Activated CD8-positive, alpha-beta memory T cell treated with anti-CD3 and anti-CD28 coated beads for 4 hours (primary cell): ENCODE results near the gene RNF152.

Experiments used
- DNase-seq, 2 donors: peaks; one replicate each; pipeline ENCODE4 v3.0.0-alpha.2; 2020; ENCODE audit warnings: low read depth in 2 of 2

RNF152 gene

DNA sequence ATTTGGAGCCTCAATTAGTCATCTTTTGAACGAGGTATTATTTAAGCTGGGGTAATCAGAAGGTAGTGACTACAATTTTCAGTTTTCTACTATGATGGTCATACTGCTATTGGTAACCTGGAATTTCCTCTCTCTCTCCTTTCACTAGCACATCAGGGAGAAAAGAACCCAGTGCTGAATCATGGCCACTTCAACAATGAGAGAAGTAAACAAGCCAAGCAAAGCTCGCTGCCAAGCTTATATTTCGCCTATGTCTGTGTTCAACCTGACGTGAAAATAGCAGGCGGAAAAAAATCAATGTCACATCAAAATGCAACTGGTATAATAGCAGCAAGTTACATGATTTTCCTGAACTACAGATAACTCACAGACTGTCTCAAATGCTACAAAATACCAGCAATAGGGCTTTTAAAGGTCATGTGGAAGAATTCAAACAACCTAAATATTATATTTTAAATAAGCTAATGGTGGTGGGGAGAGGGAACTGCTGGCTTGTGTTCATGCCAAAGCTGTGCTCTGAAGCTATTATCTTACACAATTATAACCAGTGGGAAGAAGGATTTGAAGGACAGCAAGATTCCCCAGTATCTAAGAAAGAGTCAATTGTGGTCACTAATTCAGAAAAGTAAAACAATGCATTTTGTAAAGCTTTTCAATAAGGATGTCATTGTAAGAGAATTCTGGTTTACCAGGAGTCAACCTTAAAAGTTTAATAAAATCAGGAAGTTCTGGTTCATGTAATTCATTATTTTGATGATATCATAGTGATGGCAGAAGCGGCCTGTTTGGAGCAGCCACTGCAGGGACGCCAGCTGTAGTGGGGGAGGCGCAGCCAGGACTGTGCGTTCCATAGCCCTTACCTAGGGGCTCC is 38.0 kb downstream of the RNF152 start:
- DNase-seq, result no peak

DNA sequence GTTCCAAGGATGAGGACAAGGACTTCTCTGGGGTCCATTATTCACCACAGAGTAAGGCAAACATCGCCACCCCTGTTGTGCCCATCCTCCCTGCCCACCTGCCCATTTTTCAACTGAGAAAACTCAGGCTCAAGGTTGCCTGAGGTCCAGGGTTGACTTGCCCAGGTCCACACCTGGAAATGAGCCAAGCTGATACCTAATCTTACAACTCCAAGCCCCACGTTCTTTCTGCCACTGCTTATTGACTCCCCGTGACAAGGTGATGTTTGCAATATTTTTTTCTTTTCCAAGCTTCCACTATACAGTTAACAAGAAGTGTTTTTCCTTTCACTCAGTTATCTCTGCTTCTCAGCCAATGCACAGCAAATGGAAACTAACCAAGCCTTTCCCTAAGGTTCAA is 39.0 kb downstream of the RNF152 start:
- no peak for DNase-seq

DNA sequence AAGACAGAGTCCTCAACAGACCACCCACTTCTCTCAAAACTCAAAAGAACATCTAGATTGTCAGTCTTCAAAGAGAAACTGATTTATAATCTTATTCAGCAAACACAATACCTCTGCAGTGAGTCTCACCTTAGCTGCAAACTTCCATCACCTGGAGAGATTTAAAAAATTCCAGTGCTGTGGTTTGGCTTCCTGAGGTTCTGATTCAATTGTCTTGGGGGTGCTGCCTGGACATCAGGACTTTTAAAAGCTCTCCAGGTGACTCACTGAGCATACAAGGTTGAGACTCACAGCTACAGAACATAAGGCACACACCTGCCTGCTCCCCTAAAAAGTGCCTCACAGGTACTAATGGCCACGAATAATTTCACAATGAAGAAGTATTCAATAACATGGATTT is 40.3 kb downstream of the RNF152 start:
- DNase-seq, result no peak

DNA sequence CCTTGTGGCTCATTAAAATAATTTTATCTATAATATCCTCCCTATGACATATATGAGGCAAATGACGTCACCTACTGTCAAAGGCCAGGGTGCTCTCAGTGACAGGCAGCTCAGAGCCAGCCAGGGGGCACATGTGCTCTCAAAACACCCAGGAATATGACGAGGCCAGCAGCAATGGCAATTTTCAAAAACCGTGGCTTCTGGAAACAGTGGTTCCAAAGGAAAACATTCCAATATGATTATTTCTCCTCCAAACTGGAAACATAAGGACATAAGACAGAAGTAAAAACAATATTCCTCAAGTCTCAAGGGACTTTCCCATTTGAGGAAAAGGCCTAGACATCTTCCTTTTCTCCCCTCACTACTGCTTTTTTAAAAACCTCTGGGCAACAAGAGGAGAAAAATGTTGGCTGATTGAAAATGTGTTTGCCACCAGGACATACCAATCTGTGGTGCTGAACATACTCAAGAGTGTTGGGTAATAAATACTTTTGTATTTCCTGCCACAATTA is 40.8 kb downstream of the RNF152 start:
- DNase-seq, result no peak

- DNase-seq, result no peak
Observed at GRCh38 chr18:61851279-61851678, 41.5 kb downstream of the RNF152 start.

DNA sequence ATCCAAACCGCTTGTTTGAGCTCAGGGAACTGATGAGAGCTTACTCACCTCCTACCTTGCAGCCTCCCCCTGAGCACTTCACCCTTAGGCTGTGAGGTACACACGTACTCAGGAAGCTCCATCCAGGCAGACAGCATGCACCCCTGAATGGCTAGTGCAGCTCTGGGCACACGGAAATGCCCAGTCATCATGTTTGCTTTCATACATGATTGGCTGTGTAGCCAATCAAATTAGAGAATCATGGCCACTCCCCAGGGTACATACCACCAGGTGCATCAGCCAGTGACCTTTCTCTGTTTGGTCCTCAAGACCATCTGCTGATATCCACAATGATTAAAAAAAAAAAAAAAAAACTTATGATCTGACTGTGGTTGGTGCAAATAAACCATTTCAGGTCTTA is 42.1 kb downstream of the RNF152 start:
- DNase-seq, result no peak

DNA sequence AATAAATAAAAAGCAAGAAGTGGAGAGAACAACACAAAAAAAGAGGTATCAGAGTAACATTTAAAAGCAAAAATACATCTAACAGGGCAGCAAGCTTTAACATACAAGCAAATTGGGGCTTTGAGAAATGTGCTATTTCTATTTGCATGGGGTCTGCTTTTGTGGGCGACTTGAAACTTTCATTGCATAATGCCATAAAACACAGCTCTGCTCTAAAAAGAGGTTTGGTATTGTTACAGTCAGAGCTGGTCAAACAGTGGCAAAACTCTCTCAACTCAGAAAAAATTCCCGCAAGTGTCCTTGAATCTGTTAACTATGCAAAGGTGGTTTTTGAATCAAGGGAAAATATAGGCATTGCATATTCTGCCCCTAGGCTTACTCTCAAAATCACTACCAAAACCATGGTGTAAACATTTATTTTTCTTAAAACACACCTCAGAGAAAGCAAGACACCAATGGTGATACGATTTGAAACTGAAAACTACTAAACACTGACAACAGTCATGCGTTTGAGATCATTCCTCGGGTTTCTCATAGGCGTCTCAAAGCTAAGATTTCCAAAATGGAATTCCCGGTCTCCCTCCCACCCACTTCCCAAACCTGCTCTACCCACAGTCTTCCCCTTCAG is 45.5 kb downstream of the RNF152 start:
- DNase-seq, result no peak

DNA sequence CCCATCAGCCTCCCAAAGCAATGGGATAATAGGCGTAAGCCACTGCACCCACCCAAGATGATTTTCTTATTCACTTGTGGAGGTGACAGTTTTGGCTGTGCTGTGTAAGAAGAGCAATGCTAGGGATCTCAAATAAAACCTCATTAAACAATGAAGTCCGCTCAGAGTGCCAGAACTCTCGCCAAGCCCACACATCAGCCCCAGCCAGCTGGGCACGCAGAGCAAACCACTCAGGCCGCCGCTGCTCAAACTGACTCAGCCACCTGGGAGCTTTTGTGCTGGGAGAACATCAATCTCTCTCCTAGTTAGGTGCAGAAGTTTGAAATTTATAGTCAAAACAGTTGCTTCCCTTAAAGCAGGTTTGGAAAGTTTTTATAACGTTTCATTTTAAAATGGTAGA is 47.6 kb downstream of the RNF152 start:
- no peak for DNase-seq

DNA sequence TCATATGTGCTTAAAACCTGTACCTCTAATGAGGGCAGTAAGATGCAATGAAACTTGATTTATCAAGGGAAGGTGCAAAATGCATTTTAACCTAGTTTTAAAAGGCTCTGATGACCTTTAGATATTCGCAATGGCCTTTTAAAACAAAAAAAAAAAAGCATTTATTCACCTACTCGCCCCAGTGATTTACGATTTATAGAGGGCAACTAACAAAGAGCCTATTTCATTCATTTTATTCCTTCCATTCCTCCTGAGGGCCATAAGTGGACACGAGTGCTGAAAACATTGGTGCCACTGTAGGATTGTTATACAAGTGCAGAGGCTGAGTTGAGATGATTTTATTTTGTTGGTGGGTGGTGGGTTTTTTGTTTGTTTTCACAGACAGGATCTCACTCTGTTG is 48.1 kb downstream of the RNF152 start:
- DNase-seq, result no peak

DNA sequence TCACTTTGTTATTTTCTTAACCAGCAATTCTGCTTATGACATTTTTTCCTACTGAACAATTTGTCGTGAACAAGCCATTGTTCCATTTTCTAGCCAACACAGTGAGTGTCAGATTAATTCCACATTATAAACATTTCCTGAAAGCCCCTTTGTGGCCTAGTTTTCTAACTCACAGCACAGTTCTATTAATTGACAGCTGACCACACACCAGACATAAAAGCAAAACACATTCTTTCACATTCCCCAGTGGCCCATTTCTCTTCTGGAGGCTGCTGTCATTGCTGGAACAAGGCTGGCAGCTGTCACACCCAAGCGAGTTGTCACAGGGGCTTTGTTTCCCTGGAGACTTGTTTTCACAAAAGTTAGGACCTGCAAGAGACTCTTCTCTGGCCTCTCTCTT is 50.7 kb downstream of the RNF152 start:
- DNase-seq, result no peak

GRCh38 chr18:61841706-61842105 is 51.1 kb downstream of the RNF152 start:
- DNase-seq, result no peak

DNA sequence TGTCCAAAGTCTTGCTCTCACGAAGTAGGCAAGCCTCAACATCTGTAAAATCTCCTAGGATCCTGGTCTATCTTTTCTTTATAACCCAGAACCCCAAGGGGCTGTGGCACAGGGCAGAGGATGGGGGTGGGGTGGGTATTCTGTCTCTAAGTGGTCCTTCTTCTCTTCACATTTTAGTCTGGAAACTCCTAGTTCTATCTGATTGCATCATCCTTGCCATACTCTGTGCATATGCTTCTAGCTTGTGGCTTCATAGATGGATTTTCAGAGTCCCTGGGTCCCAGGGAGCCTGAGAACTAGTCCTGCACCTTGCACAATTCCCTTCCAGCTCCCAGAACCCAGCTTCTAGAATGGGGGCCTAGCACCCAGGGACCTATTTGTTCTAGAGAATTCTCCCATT is 52.5 kb downstream of the RNF152 start:
- DNase-seq, result no peak

- DNase-seq, result no peak
Observed at GRCh38 chr18:61838521-61838920, 54.3 kb downstream of the RNF152 start.

DNA sequence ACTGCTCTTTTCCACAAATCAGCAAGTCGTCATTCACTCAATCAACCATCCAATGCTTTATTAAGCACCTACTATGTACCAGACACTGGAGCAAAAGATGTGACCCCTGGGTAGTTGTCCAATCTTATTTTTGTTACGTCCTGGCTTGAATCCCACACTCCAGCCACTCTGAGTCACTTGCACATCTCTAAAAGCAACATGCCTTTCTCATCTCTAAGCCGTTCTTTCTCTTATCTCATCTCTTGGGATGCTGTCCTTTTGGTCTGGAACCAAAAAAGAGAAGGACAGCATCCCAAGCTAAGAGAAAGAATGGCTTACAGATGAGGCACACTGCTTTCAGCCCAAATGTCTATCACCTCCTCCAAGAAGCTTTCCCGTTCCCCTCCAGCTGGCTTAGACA is 58.8 kb downstream of the RNF152 start:
- DNase-seq, result no peak

- DNase-seq, result no peak
Observed at GRCh38 chr18:61833387-61833786, 59.4 kb downstream of the RNF152 start.

DNA sequence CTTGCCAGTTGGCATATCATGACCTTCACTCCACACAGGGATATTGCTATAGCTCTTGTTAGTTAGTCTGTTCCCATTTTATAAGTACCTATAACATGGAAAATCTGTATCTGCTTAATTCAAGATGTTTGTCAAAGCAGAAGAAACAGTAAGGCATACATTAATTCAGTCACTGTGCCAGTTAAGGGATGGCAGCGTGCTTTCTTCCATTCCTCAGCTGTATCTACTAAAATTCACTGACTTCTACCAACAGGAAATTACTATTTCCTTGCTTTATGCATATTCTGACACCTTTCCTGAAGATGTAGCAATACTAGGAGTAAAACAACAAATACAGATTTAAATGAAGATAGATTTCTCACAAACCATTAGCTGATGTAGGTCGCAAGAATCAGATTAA is 59.9 kb downstream of the RNF152 start:
- no peak for DNase-seq

DNA sequence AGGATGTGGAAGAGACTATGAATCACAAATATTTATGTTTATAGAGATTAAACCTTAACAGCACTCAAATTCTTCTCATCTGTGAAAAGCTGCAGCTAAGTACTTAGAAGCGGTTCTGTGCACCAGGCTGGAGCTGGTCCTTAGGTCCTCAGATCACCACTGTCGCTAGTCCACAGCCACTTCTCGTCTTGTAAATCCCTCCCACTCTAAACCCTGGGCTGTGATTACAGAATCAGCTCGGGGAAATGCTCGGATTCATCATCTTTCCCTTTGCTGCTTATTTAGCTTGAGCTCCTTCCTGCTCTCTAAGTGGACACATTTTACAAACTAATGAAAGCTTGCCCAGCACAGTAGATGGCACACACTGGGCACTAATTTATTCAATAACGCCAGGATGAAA is 61.7 kb downstream of the RNF152 start:
- no peak for DNase-seq

DNA sequence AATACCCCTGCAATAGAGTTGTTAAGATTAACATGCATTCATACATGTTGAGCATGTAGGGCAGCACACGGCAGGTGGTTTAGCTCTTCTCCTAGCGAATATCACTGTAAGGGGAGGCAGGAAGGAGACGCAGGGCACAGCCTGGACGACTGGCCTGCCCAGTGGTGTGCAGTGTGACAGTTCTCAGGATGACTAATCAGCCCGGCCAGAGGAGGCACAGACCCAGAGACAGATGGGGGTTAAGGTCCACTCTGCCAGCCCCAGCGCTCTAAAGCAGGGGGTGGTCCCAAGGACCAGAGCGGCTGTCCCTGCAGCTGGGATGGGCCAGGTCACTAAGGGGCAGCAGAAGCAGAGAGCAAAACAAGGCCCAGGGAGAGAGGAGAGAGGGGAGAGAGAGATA is 63.7 kb downstream of the RNF152 start:
- DNase-seq, result no peak

DNA sequence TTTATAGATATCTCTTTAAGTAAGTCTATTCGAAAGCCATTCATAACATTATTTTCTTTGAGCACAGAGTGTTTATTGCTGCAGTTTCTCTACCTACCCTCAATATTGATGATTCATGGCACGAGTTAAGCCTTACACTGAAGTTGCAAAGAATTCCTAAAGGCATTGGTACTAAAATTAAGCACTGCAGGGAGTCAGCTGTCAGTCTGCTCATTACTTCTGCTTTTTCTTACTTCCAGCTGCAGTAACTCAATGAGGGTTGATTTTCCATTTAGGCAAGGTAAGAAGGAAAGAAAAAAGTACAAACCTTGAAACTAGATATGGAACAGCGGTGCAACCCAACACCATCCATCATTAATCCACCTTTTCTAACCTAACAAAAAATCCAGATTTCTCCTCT is 65.2 kb downstream of the RNF152 start:
- DNase-seq, result no peak

DNA sequence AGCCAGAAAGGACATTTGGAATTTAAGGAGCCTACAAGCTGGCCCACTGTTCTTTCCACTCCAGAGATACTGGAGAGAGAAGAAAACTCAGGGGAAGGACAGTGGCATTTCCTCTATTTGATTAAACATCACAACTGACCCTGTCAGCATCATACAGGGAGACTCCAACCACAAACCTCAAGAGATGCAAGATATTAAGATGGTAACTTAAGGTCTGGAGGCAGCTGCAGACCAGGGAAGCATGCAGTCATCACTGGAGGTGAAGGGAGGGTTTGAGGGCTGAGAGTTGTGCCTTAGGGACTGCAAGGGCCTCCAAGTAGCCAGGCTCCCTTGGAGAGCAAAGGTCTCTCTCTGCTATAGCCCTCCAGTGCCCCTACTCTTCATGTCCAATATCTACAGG is 67.4 kb downstream of the RNF152 start:
- DNase-seq, result no peak

GRCh38 chr18:61824733-61825363 is 68.0 kb downstream of the RNF152 start:
- no peak for DNase-seq

DNA sequence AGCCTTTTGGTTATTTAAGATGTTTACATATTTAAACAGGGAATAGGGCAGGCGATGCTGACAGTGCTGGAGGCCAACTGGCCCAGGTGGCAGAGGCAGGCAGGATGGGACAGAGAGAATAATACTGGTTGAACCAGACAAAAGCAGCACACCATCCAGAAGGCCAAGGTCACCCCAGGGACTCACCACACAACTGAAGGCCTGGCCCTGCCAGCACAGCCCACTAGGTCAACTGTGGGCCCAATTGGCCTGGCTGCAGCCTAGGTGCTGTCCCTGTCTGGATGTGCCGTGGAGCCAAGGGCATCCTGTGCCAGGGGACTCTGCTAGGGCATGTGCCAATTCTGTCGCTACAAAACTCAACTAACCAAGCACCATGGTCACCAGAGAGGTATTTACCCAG is 69.2 kb downstream of the RNF152 start:
- DNase-seq, result no peak

GRCh38 chr18:61822879-61823278 is 69.9 kb downstream of the RNF152 start:
- no peak for DNase-seq
